ENCODE measurements around the gene SSR2.

SSR2 gene

DNA sequence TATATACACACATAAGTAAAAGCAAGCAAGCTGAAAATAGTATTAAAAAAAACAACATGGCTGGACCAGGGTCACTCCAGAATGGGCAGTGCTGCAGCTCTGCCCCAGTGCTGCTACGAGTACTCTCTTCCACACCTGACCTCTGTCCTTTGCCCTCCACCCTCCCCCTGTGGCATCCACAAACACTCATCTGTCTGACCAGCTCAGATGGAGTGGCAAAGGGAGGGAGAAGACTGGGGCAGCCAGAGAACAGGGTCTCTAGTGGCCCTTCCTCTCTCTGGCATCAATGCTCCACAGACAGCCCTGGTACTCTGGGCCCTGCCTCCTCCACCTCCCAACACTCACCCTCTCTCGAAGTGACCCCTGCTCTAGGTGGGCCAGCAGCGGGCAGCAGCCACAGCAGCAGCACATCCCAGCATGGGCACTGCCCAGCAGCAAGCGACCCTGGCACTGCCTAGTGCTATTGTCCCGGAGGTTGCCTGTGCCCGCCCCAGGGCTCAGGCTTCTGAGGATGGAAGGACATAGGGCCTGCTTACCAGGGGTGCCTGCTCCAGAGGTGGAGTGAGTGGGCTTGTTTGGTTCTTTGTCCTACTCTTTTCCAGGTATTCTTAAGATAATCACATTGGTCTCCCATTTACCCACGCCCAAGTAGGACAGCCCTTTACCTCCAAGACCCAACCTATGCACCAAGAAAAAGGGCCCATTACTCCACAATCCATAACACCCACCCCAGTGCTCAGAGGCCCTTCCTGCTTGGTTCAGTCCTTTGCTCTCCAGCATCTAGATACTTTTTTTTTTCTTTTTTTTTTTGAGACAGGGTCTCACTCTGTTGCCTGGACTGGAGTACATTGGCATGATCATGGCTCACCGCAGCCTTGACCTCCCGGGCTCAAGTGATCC is 48.6 kb downstream of the SSR2 start:
- DNase-seq = no peak

DNA sequence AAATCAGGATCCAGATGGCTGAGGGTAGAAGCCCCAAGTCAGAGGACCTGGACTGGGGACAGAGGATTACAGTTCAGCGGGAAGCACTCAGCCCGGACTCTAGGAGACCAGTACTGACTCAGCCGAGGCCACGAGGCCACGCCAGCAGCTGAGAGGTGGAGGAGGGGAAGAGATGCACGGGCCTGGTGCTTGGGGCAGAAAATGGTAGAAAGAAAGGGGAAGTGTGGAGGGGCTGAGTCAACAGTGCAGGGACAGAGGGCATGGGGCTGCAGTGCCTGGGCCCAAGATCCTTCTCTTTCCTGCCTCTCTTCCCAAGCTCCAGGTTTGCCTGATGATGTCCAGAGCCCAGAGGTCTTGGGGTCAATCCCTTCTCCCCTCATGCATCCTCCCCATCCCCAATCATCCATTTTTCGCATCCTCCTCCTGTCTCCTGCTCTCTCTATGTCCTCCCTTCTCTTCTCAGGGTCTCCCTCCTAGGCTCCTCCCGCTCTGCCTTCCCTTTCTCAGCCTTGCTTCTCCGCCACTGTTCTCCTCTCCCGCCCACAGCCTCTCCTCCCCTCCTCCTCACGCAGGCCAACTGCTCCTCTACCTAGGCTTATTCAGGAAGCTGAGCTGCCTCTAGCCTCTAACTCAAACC is 50.1 kb downstream of the SSR2 start:
- no peak for DNase-seq

DNA sequence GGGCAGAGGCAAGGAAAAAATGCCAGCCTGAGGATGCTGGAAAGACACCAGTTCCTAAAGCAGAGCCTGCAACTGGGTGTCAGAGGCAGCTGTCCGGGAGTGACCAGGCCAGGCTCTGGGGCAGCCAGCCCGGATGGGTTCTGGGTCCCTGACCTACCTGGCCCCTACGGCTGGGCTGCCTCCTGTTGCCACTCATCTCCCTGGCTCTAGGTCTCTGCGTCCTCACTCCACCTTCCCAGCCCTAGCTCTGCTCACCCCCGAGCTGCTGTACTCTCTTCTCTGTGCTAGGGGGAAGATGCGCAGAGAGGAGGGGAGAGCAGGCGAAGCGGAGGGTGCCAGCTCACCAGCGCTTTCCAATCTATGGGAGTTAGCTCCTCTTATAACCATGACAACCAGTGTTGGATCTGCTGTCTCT is 51.4 kb downstream of the SSR2 start:
- no peak for DNase-seq

DNA sequence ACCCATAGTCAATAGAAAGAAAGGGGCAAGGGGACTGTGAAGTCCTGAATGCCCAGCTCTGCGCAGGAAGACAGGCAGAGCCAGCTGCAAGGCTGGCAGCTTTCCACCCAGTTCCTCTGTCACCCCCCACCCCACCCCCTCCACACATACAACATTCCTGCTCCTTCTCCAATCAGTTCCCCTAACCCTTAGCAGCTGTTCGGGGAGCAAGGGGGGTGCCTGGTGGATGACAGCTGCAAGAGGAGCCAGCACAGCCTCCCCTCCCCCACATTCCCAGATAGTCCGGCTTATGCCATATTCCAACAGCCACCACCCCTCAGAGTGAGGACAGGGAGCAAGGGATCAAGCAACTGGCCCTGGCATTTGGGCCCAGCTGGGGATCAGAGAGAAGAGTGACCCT is 52.1 kb downstream of the SSR2 start:
- no peak for DNase-seq

DNA sequence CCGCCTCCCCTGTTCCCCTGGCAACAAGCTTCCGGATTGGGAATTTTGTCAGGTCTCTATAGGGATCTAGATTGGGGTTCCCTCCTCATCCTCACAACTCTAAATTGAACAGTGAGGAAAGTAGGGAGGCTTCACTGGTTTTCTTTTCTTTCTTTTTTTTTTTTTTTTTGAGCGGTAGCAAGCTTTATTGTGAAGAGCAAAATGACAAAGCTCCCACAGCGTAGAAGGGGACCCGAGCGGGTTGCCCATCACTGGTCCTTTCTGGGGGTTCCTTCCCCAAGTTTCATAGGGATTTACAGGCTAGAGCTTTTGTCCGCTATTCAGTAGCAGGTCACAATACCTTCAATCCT is 52.7 kb downstream of the SSR2 start:
- DNase-seq = no peak

DNA sequence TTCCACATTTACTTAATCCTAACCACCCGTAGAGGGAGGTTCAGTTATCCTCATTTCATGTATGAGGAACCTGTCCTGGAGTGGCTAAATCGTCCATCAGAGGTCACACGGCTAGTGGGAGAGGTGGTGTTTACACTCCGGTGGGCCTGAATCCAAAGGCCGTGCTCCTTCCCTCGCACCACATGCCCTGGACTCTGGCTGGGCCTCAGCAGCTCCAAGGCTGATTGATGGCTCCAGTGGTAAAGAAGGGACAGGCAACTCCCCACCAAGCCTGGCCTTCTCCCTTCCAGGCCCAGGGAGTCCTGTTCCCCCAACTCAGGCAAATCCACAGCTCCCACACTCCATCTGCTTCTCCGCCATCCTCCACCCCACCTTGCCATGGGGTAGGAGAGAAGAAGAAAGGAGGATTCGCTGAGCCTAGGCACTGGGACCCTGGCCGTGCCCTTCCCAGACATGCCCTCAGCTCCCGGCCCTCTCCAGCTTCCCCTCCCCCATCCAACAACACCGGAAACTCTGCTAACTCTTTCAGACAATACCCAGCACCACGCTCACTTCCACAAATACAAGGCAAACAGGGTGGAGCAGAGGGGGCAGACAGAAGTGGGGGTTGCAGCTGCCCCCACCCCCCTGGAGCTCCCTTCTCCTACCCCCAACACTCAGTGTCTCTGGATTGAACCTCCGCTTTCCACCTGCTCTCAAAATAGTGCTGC is 53.3 kb downstream of the SSR2 start:
- DNase-seq = no peak

DNA sequence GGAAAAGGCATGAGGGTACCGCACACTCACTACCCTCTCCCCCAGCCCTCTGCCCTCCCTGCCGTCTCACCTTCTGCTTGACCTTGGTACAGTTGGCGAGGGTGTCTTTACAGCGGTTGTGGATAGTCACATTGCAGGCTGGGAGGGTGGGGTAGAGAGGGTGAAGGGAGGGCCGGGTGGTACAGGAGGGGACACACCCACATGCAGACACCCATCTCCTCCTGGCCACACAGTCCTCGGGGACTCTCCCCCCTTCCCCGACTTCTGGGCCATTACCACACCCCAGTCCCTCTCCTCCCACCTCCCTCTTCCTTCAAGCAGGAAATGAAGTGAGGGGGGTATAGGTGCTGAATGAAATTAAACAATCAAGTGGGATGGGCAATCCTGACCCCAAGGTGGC is 54.0 kb downstream of the SSR2 start:
- no peak for DNase-seq

DNA sequence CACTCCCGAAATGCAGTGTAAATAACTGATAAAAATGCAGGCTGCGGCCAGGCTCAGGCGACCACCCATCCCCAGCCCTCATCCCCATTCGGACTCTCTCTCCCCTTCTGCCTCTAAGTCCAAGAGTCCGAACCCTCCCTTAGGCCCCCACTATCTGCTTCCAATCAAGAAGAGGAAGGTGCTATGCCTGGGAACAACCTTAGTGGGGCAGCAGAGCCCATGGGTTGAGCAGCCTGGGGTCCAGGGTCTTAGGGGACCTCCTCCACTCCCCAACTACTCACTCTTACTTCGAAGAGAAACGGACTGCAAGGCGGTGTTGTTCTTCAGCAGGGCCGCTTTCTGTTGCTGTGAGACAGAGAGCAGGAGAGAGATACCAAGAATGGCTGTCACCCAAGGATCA is 54.6 kb downstream of the SSR2 start:
- DNase-seq = no peak

DNA sequence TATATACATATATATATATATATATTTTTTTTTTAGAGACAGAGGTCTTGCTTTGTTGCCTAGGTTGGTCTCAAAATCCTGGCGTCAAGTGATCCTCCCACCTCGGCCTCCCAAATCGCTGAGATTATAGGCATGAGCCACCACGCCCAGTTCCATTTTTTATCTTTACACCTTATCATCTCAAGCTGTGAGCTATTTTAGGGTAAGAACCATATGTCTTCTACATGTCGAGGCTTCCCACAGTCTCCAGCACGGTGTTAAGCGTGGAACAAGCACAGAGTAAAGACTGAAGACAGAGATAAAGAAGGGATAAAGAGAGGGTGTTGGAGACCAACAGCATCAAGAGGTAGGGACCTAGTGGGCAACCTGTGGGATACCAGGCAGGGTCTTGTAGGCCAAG is 56.6 kb downstream of the SSR2 start:
- no peak for DNase-seq

DNA sequence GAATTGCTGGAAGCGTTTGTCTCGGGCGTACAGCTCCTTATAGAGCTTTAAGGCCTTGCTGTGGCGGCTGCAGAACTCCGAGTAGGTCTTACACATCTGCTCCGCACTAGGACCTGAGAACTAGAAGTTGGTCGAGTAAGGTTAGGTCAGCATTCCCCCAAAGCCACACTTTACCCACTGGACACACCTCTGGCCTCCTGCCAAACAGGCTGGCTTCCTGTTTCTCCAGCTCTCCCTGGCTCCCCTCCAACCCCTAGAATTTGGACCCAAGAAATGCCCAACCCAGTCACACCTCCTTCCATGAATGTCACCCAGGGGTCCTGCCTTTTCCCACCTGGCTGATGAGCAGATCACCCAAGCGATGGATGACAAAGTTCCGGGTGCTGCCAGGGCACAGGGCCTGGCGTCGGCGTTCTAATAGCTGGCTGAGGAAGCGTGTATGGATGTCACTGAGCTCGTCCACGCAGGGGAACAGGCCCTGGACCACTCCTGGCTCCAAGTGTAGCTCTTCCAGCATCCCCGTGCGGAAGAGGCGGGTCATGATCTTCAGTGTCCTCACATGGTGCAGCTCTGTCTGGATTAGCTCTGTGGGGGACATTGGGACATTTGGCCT is 58.0 kb downstream of the SSR2 start:
- DNase-seq = no peak

DNA sequence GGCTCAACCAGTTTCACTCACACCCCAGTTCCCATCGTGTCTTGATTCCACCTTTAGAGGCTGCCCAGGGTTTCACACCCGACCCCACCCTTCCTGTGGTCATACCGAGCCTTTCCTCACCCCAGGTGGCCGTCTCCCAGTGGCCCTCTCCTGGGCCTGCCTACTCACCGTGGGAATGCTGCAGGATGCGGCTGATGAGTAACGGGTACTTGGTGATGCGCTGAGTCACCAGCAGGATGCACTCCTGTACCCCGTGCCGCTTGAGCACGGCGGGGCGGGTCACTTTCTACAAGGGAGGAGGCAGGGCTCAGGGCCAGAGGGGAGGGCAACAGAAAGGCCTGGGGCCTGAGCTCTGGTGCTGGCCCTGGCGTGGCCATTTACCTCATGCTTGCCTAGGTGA is 58.8 kb downstream of the SSR2 start:
- no peak for DNase-seq

DNA sequence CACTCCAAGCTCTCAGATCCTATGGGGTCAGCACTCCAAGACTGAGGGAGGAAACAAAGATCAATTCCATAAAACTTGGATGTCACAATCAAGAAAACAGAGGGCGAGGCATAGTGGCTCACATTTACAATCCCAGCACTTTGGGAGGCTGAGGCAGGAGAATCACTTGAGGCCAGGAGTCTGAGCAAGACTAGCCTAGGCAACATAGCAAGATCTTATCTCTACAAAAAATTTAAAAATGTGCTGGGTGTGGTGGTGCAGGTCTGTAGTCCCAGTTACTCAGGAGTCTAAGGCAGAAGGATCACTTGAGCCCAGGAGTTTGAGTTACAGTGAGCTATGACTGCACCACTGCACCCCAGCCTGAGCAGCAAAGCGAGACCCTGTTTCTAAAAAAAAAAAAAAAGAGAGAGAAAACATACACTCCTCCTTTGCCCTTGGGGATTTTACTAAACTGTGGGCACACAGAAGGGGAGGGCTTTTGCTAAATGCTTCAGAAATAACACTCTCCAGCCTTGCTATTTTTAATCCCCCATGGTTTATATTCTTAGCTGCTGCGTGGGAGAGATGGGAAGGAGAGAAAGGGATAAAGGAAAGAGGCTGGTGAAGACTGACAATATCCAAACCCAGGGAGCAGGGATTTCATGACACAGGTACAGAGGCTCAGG is 60.5 kb downstream of the SSR2 start:
- no peak for DNase-seq
